WTC11 (cell line): ENCODE measurements around the gene NRXN3. TPM values are rescaled to one million over a fixed set of nuclear protein-coding genes. Genes with fewer than 3 reads are reported as not detected.

Experiments used
- ATAC-seq: fragments of 200-7000 bp; cut with Tn5 transposase; 2 replicates; pipeline ENCODE4 v1.10.0; 2021; ENCODE audit warnings: mild to moderate bottlenecking, moderate library complexity
- CTCF ChIA-PET: fragments of 300-600 bp; sonication (Branson Sonifier 250); formaldehyde crosslinking; loops from one replicate; lab custom pipeline; 2021; ENCODE audit warnings: antibody characterized with exemption; lab: Charles Lee
- POLR2A ChIA-PET: fragments of 350-600 bp; sonication (Branson Sonifier 250); formaldehyde crosslinking; loops from one replicate; lab custom pipeline; 2021; ENCODE audit warnings: antibody characterized with exemption; lab: Charles Lee
- DNase-seq: peaks from one replicate; pipeline ENCODE4 v3.0.0; 2021; ENCODE audit warnings: low spot score
- H3K27ac Mint-ChIP-seq: 2 replicates; pipeline ENCODE4 v1.8.0; 2021; ENCODE audit warnings: mixed read lengths
- H3K27me3 Mint-ChIP-seq: 2 replicates; pipeline ENCODE4 v1.8.0; 2021; ENCODE audit warnings: low read depth, mild to moderate bottlenecking, moderate library complexity, mixed read lengths
- H3K36me3 Mint-ChIP-seq: 2 replicates; pipeline ENCODE4 v1.8.0; 2021; ENCODE audit warnings: mixed read lengths
- H3K4me1 Mint-ChIP-seq: 2 replicates; pipeline ENCODE4 v1.8.0; 2022; ENCODE audit warnings: mixed read lengths
- H3K4me3 Mint-ChIP-seq: 2 replicates; pipeline ENCODE4 v1.8.0; 2021; ENCODE audit warnings: mild to moderate bottlenecking, moderate library complexity, mixed read lengths
- H3K9me3 Mint-ChIP-seq: 2 replicates; pipeline ENCODE4 v1.8.0; 2021; ENCODE audit warnings: mixed read lengths
- AR ChIP-seq: fragments of 250-450 bp; sonication (Bioruptor Pico); IDR thresholded peaks from 2 replicates; pipeline ENCODE4 v1.9.0; 2021; ENCODE audit warnings: mild to moderate bottlenecking
- CBFB ChIP-seq: sonication (generic); formaldehyde crosslinking; IDR thresholded peaks from 2 replicates; pipeline ENCODE4 v1.8.1; 2022; ENCODE audit warnings: mild to moderate bottlenecking, low read depth, missing genetic modification reagents
- CREB1 ChIP-seq: sonication (generic); formaldehyde crosslinking; IDR thresholded peaks from 2 replicates; pipeline ENCODE4 v1.8.0; 2023; ENCODE audit warnings: mild to moderate bottlenecking, missing genetic modification reagents
- E2F1 ChIP-seq: sonication (generic); formaldehyde crosslinking; IDR thresholded peaks from 2 replicates; pipeline ENCODE4 v1.8.0; 2022; ENCODE audit warnings: mild to moderate bottlenecking, missing genetic modification reagents
- E2F4 ChIP-seq: sonication (generic); formaldehyde crosslinking; IDR thresholded peaks from 2 replicates; pipeline ENCODE4 v1.8.1; 2022; ENCODE audit warnings: low read depth, mild to moderate bottlenecking, moderate library complexity, missing genetic modification reagents, borderline replicate concordance
- E2F5 ChIP-seq: sonication (generic); formaldehyde crosslinking; IDR thresholded peaks from 2 replicates; pipeline ENCODE4 v1.8.1; 2022; ENCODE audit warnings: mild to moderate bottlenecking, moderate library complexity, missing genetic modification reagents
- ELF4 ChIP-seq: sonication (generic); formaldehyde crosslinking; IDR thresholded peaks from 2 replicates; pipeline ENCODE4 v1.8.1; 2022; ENCODE audit warnings: low read depth, mild to moderate bottlenecking, moderate library complexity, missing genetic modification reagents
- ETV6 ChIP-seq: sonication (generic); formaldehyde crosslinking; IDR thresholded peaks from 2 replicates; pipeline ENCODE4 v1.8.1; 2022; ENCODE audit warnings: mild to moderate bottlenecking, missing genetic modification reagents
- NFATC4 ChIP-seq: fragments of 250-450 bp; sonication (Bioruptor Pico); IDR thresholded peaks from 2 replicates; pipeline ENCODE4 v1.9.0; 2021; ENCODE audit warnings: mild to moderate bottlenecking
- OVOL2 ChIP-seq: fragments of 250-450 bp; sonication (Bioruptor Pico); IDR thresholded peaks from 2 replicates; pipeline ENCODE4 v1.9.0; 2021; ENCODE audit warnings: mild to moderate bottlenecking, borderline replicate concordance
- RELA ChIP-seq: sonication (generic); formaldehyde crosslinking; IDR thresholded peaks from 2 replicates; pipeline ENCODE4 v1.8.1; 2022; ENCODE audit warnings: missing genetic modification reagents, mild to moderate bottlenecking, borderline replicate concordance
- TEAD4 ChIP-seq: sonication (generic); formaldehyde crosslinking; IDR thresholded peaks from 2 replicates; pipeline ENCODE4 v1.8.0; 2022; ENCODE audit warnings: mild to moderate bottlenecking, missing genetic modification reagents
- USF1 ChIP-seq: sonication (generic); formaldehyde crosslinking; IDR thresholded peaks from 2 replicates; pipeline ENCODE4 v1.8.0; 2022; ENCODE audit warnings: mild to moderate bottlenecking, missing genetic modification reagents
- ZBTB21 ChIP-seq: sonication (generic); formaldehyde crosslinking; IDR thresholded peaks from 2 replicates; pipeline ENCODE4 v1.8.1; 2023; ENCODE audit warnings: mild to moderate bottlenecking, missing genetic modification reagents, borderline replicate concordance
- ZNF232 ChIP-seq: sonication (generic); formaldehyde crosslinking; IDR thresholded peaks from 2 replicates; pipeline ENCODE4 v1.8.0; 2022; ENCODE audit warnings: mild to moderate bottlenecking, missing genetic modification reagents
- ZNF281 ChIP-seq: sonication (generic); formaldehyde crosslinking; IDR thresholded peaks from 2 replicates; pipeline ENCODE4 v1.8.0; 2023; ENCODE audit warnings: mild to moderate bottlenecking, missing genetic modification reagents
- ZNF317 ChIP-seq: sonication (generic); formaldehyde crosslinking; IDR thresholded peaks from 2 replicates; pipeline ENCODE4 v1.8.1; 2023; ENCODE audit warnings: low read depth, mild to moderate bottlenecking, moderate library complexity, missing genetic modification reagents, borderline replicate concordance
- ZNF416 ChIP-seq: fragments of 250-450 bp; sonication (Bioruptor Pico); IDR thresholded peaks from 2 replicates; pipeline ENCODE4 v1.9.0; 2021; ENCODE audit warnings: mild to moderate bottlenecking, inconsistent platforms
- ZNF512 ChIP-seq: sonication (generic); formaldehyde crosslinking; IDR thresholded peaks from 2 replicates; pipeline ENCODE4 v1.8.1; 2022; ENCODE audit warnings: missing genetic modification reagents, borderline replicate concordance
- ZNF671 ChIP-seq: fragments of 250-450 bp; sonication (Bioruptor Pico); IDR thresholded peaks from 2 replicates; pipeline ENCODE4 v1.8.0; 2021; ENCODE audit warnings: mild to moderate bottlenecking
- total RNA-seq: library from RNA; stranded (reverse); gene quantifications from 3 replicates; pipeline ENCODE4 v1.2.3, GENCODE V29; 2021

Gene NRXN3
- total RNA-seq, 1 experiment from 2014 or later = 3.0 TPM

- Mint-ChIP-seq H3K36me3 (no peaks in the 10 kb centered on the region), H3K27me3 (no peaks in the 10 kb centered on the region), H3K9me3 (no peaks in the 10 kb centered on the region), H3K27ac (no peak overlapping the region)
- ATAC-seq (no peak), DNase-seq (no peak)
- ChIA-PET CTCF (no interaction called here), POLR2A (no interaction called here)
- no peak for TF ChIP-seq RELA
- TF ChIP-seq NFATC4 (CRISPR knock-in tag) = no peak
- no peak for TF ChIP-seq E2F5
- no peak for TF ChIP-seq AR (CRISPR knock-in tag)
- no peak for TF ChIP-seq ZNF512
- TF ChIP-seq ZNF232 (CRISPR knock-in tag) = no peak
- TF ChIP-seq ETV6 (CRISPR knock-in tag) = no peak
- TF ChIP-seq ZNF317 (CRISPR knock-in tag) = no peak
- TF ChIP-seq OVOL2 = no peak
- no peak for TF ChIP-seq TEAD4 (CRISPR knock-in tag)
- TF ChIP-seq CBFB = no peak
- TF ChIP-seq E2F1 = no peak
- no peak for TF ChIP-seq CREB1 (CRISPR knock-in tag)
- TF ChIP-seq ZBTB21 (CRISPR knock-in tag) = no peak
- no peak for TF ChIP-seq E2F4
- TF ChIP-seq, all 79 proteins: peak for 0
- Mint-ChIP-seq H3K4me3 (no peak overlapping the region), H3K4me1 (peaks cover 4% of the 10 kb centered on the region; the same call in 1 of the 2 replicates)
These were observed 254.1 kb downstream of the NRXN3 start for GRCh38 chr14:78424311-78424710.

- ChIA-PET POLR2A (no interaction called here), CTCF (interaction anchor here (0.6 to 1.1 kb wide), 2 partner anchors 141 to 261 kb away, joined by 3 to 4 read pairs; no protein-coding TSS in a partner anchor)
- Mint-ChIP-seq H3K27me3 (no peaks in the 10 kb centered on the region), H3K4me3 (no peak overlapping the region), H3K9me3 (no peaks in the 10 kb centered on the region), H3K36me3 (no peaks in the 10 kb centered on the region), H3K4me1 (peaks cover 4% of the 10 kb centered on the region; the same call in 1 of the 2 replicates), H3K27ac (no peak overlapping the region)
- peak; percentile 84 for ATAC-seq
- peak; percentile 12 for DNase-seq
- TF ChIP-seq ZNF671 (CRISPR knock-in tag) (no peak), USF1 (CRISPR knock-in tag) (no peak), ELF4 (no peak), AR (CRISPR knock-in tag) (no peak), ZNF416 (CRISPR knock-in tag) (no peak), ZNF281 (CRISPR knock-in tag) (no peak), E2F5 (no peak)
These were observed 255.2 kb downstream of the NRXN3 start for GRCh38 chr14:78425330-78425729.
